Activated effector memory CD4-positive, alpha-beta T cell treated with anti-CD3 and anti-CD28 coated beads, Interleukin-2, amount 50 U/mL, for 16 hours (primary cell): Measurements from ENCODE around the gene TMEM151A.
"Not testable (repeated sequence)": the region's sequence is repeated elsewhere in the genome, so short reads cannot be mapped to it uniquely, and the experiment has no call there.

ENCODE experiments used
- DNase-seq: peaks from one replicate; pipeline ENCODE4 v3.0.0-alpha.2; 2020

TMEM151A gene

GRCh38 chr11:66267379-66268243 lies 24.1 kb upstream of the TMEM151A start:
- peak; percentile 94 for DNase-seq

- peak; percentile 100 for DNase-seq
Measured at GRCh38 chr11:66268244-66268951, 23.3 kb upstream of the TMEM151A start, which contains the start of gene RAB1B. Gene RAB1B (plus strand): TSS chr11:66268639. CDS start chr11:66268680, 41 bp downstream.

- no peak for DNase-seq
Measured at GRCh38 chr11:66268952-66269905, 22.5 kb upstream of the TMEM151A start.

- DNase-seq: no peak
Measured at GRCh38 chr11:66271816-66272215, 19.9 kb upstream of the TMEM151A start.

- DNase-seq: no peak
Measured at GRCh38 chr11:66272596-66272995, 19.1 kb upstream of the TMEM151A start.

GRCh38 chr11:66274219-66274618 lies 17.5 kb upstream of the TMEM151A start:
- no peak for DNase-seq

- no peak for DNase-seq
Measured at GRCh38 chr11:66275396-66275795, 16.3 kb upstream of the TMEM151A start.

GRCh38 chr11:66275984-66276612 lies 15.6 kb upstream of the TMEM151A start:
- DNase-seq: no peak

GRCh38 chr11:66276619-66277018 lies 15.1 kb upstream of the TMEM151A start:
- not testable (repeated sequence) for DNase-seq

- DNase-seq: not testable (repeated sequence)
Measured at GRCh38 chr11:66277064-66277463, 14.6 kb upstream of the TMEM151A start.

GRCh38 chr11:66277471-66278362 lies 14.0 kb upstream of the TMEM151A start, which contains the start of gene CNIH2:
Gene CNIH2 (plus strand): TSS chr11:66278175. CDS start chr11:66278457, 282 bp downstream.
- DNase-seq: peak; percentile 85

GRCh38 chr11:66278363-66279091 lies 13.2 kb upstream of the TMEM151A start:
- DNase-seq: no peak

GRCh38 chr11:66279092-66279734 lies 12.5 kb upstream of the TMEM151A start:
- no peak for DNase-seq

- DNase-seq: no peak
Measured at GRCh38 chr11:66280428-66280827, 11.3 kb upstream of the TMEM151A start.

- peak; percentile 62 for DNase-seq
Measured at GRCh38 chr11:66281001-66281400, 10.7 kb upstream of the TMEM151A start.

GRCh38 chr11:66281776-66282467 lies 9.8 kb upstream of the TMEM151A start:
- peak; percentile 60 for DNase-seq

- peak; percentile 100 for DNase-seq
Measured at GRCh38 chr11:66282468-66283455, 8.9 kb upstream of the TMEM151A start.
